ENCODE results near the gene CTXN1. TPM values are rescaled to one million over a fixed set of nuclear protein-coding genes. Genes with fewer than 3 reads are reported as not detected.

The CTXN1 gene
- total RNA-seq, 3 donors from 2014 or later (not counting 1 experiment from before 2014, with no cell fraction given), result 0.39 TPM; not detected in 2

GRCh38 chr19:7968796-7969554 lies 43.0 kb upstream of the CTXN1 start:
- no peak for TF ChIP-seq CTCF (IDR thresholded peaks at IDR 0.05)
- Mint-ChIP-seq H3K4me3 (no peak overlapping the region), H3K36me3 (no peaks in the 10 kb centered on the region), H3K9me3 (no peaks in the 10 kb centered on the region), H3K27ac (peak overlapping the region in 1 of 2 donors; percentile 65), H3K4me1 (peaks cover 0 to 9% of the 10 kb centered on the region in 2 donors), H3K27me3 (ENCODE audit: low read depth in 2 of 2) (no peaks in the 10 kb centered on the region)
- ATAC-seq (no peak), DNase-seq (no peak)
- H3K9me3 ChIP-seq (ENCODE audit: control insufficient read depth, insufficient read depth, low read length), result no peaks in the 10 kb centered on the region
- no peaks in the 10 kb centered on the region for H3K4me1 ChIP-seq (ENCODE audit: control insufficient read depth, insufficient read depth, low read length)
- 96% methylated on average over 20 of the region's 20 CpGs for WGBS (ENCODE audit: insufficient coverage)
- no peak overlapping the region for H3K4me3 ChIP-seq (ENCODE audit: low read length)
- H3K27ac ChIP-seq (ENCODE audit: low read length), result no peak overlapping the region
- H3K27me3 ChIP-seq (ENCODE audit: control insufficient read depth, insufficient read depth, low read length), result no peaks in the 10 kb centered on the region
- intact Hi-C loops (cut with micrococcal nuclease), result no loop called here
- peaks cover 46% of the 10 kb centered on the region for H3K36me3 ChIP-seq (ENCODE audit: control insufficient read depth, insufficient read depth, low read length)

- Mint-ChIP-seq H3K27me3 (ENCODE audit: low read depth in 2 of 2) (no peaks in the 10 kb centered on the region), H3K36me3 (no peaks in the 10 kb centered on the region), H3K27ac (peak overlapping the region; percentile 14 to 65), H3K9me3 (no peaks in the 10 kb centered on the region), H3K4me3 (no peak overlapping the region), H3K4me1 (peaks cover 0 to 9% of the 10 kb centered on the region in 2 donors)
- TF ChIP-seq CTCF (IDR thresholded peaks at IDR 0.05), result no peak
- H3K4me3 ChIP-seq (ENCODE audit: low read length), result no peak overlapping the region
- no peaks in the 10 kb centered on the region for H3K4me1 ChIP-seq (ENCODE audit: control insufficient read depth, insufficient read depth, low read length)
- no peak for DNase-seq
- peaks cover 44% of the 10 kb centered on the region for H3K36me3 ChIP-seq (ENCODE audit: control insufficient read depth, insufficient read depth, low read length)
- H3K27me3 ChIP-seq (ENCODE audit: control insufficient read depth, insufficient read depth, low read length), result no peaks in the 10 kb centered on the region
- H3K9me3 ChIP-seq (ENCODE audit: control insufficient read depth, insufficient read depth, low read length), result no peaks in the 10 kb centered on the region
- intact Hi-C loops (cut with micrococcal nuclease), result no loop called here
- peak in 1 of 3 donors; percentile 53 for ATAC-seq
- no peak overlapping the region for H3K27ac ChIP-seq (ENCODE audit: low read length)
- WGBS (ENCODE audit: insufficient coverage), result 84% methylated on average over 14 of the region's 15 CpGs
Observed at GRCh38 chr19:7968008-7968795, 42.3 kb upstream of the CTXN1 start.

- peaks cover 43% of the 10 kb centered on the region for H3K36me3 ChIP-seq (ENCODE audit: control insufficient read depth, insufficient read depth, low read length)
- Mint-ChIP-seq H3K9me3 (no peaks in the 10 kb centered on the region), H3K27ac (peak overlapping the region in 1 of 2 donors; percentile 22), H3K4me1 (peaks cover 0 to 9% of the 10 kb centered on the region in 2 donors), H3K36me3 (peaks cover 8% of the 10 kb centered on the region), H3K4me3 (no peak overlapping the region), H3K27me3 (ENCODE audit: low read depth in 2 of 2) (no peaks in the 10 kb centered on the region)
- H3K27ac ChIP-seq (ENCODE audit: low read length), result no peak overlapping the region
- no peak for TF ChIP-seq CTCF (IDR thresholded peaks at IDR 0.05)
- WGBS (ENCODE audit: insufficient coverage), result 93% methylated on average over 9 of the region's 12 CpGs
- H3K9me3 ChIP-seq (ENCODE audit: control insufficient read depth, insufficient read depth, low read length), result no peaks in the 10 kb centered on the region
- no peak for ATAC-seq
- H3K4me1 ChIP-seq (ENCODE audit: control insufficient read depth, insufficient read depth, low read length), result no peaks in the 10 kb centered on the region
- H3K27me3 ChIP-seq (ENCODE audit: control insufficient read depth, insufficient read depth, low read length), result no peaks in the 10 kb centered on the region
- no peak for DNase-seq
- intact Hi-C loops (cut with micrococcal nuclease), result no loop called here
- H3K4me3 ChIP-seq (ENCODE audit: low read length), result no peak overlapping the region
Observed at GRCh38 chr19:7965921-7966665, 40.2 kb upstream of the CTXN1 start.

Measured in natural killer cell (primary cell).